Renal pelvis (tissue), 3 donors: ENCODE results near the gene OPN4. TPM values are rescaled to one million over a fixed set of nuclear protein-coding genes. Genes with fewer than 3 reads are reported as not detected.

Experiments
- polyA plus RNA-seq, 3 donors: library from polyadenylated mRNA; unstranded; fragments of 120-200 nt; gene quantifications; one replicate each; pipeline ENCODE4 v1.2.1, GENCODE V29; 2013; ENCODE audit not compliant: insufficient read length in 3 of 3

Gene OPN4
- polyA plus RNA-seq, 3 donors, result not detected

Other genes starting within 250 kb of the OPN4 start
- 10 to 100 TPM; 43.3 to 52.8 (median 46.9) TPM for gene WAPL, start 132.8 kb upstream of the OPN4 start, polyA plus RNA-seq
- gene LDB3, start 14.0 kb downstream of the OPN4 start, polyA plus RNA-seq, result 1 to 10 TPM; 1.2 to 1.4 (median 1.2) TPM
- gene BMPR1A, start 102.1 kb downstream of the OPN4 start, polyA plus RNA-seq, result 10 to 100 TPM; 65.2 to 70.1 (median 67.1) TPM